ENCODE results near the gene PCDHB12.
"Not testable (repeated sequence)": the region's sequence is repeated elsewhere in the genome, so short reads cannot be mapped to it uniquely, and the experiment has no call there.

The PCDHB12 gene

GRCh38 chr5:141210849-141211248, 2.3 kb downstream of the PCDHB12 start:
- DNase-seq = not testable (repeated sequence)

- DNase-seq = peak; percentile 64
These were observed 5.3 kb downstream of the PCDHB12 start, which contains the start of gene PCDHB13 for GRCh38 chr5:141213656-141214339. Gene PCDHB13 (plus strand): TSS chr5:141213919. CDS start chr5:141214124, 205 bp downstream.

GRCh38 chr5:141214583-141214982, 6.1 kb downstream of the PCDHB12 start:
- DNase-seq = not testable (repeated sequence)

- DNase-seq = not testable (repeated sequence)
These were observed 7.0 kb downstream of the PCDHB12 start for GRCh38 chr5:141215504-141215903.

- DNase-seq = not testable (repeated sequence)
These were observed 7.5 kb downstream of the PCDHB12 start for GRCh38 chr5:141216035-141216434.

GRCh38 chr5:141223112-141223783, 14.7 kb downstream of the PCDHB12 start, which contains the start of gene PCDHB14:
Gene PCDHB14 (plus strand): TSS chr5:141223343. CDS start chr5:141223506, 163 bp downstream.
- peak; percentile 60 for DNase-seq

GRCh38 chr5:141224844-141225243, 16.3 kb downstream of the PCDHB12 start:
- DNase-seq = not testable (repeated sequence)

GRCh38 chr5:141225421-141225820, 16.9 kb downstream of the PCDHB12 start:
- DNase-seq = not testable (repeated sequence)

- peak; percentile 28 for DNase-seq
These were observed 25.7 kb downstream of the PCDHB12 start for GRCh38 chr5:141234109-141234667.

- not testable (repeated sequence) for DNase-seq
These were observed 27.4 kb downstream of the PCDHB12 start for GRCh38 chr5:141235922-141236321.

- DNase-seq = no peak
These were observed 28.2 kb downstream of the PCDHB12 start for GRCh38 chr5:141236516-141237313.

GRCh38 chr5:141241496-141241895, 33.0 kb downstream of the PCDHB12 start:
- no peak for DNase-seq

GRCh38 chr5:141245250-141245717, 36.8 kb downstream of the PCDHB12 start, which contains the start of gene PCDHB15:
Gene PCDHB15 (plus strand): TSS chr5:141245395. CDS start chr5:141245579, 184 bp downstream.
- DNase-seq = peak; percentile 26

GRCh38 chr5:141246971-141247370, 38.5 kb downstream of the PCDHB12 start:
- not testable (repeated sequence) for DNase-seq

- DNase-seq = not testable (repeated sequence)
These were observed 38.9 kb downstream of the PCDHB12 start for GRCh38 chr5:141247434-141247833.

- no peak for DNase-seq
These were observed 42.1 kb downstream of the PCDHB12 start for GRCh38 chr5:141250576-141250975.

- no peak for DNase-seq
These were observed 49.9 kb downstream of the PCDHB12 start for GRCh38 chr5:141258464-141258863.

GRCh38 chr5:141258948-141259347, 50.4 kb downstream of the PCDHB12 start:
- no peak for DNase-seq

- peak; percentile 3 for DNase-seq
These were observed 52.1 kb downstream of the PCDHB12 start for GRCh38 chr5:141260458-141261237.

GRCh38 chr5:141261238-141261546, 52.7 kb downstream of the PCDHB12 start:
- no peak for DNase-seq

All from EL (cell line).